HG02678 (cell line): ENCODE data around the gene TMEM59.
"Not testable (repeated sequence)": the region's sequence is repeated elsewhere in the genome, so short reads cannot be mapped to it uniquely, and the experiment has no call there.

ENCODE experiments used
- ATAC-seq: cut with Tn5 transposase; IDR thresholded peaks from one replicate; pipeline ENCODE4 v1.9.1; 2021; ENCODE audit warnings: mild to moderate bottlenecking, moderate library complexity; ENCODE audit not compliant: unreplicated experiment

Gene TMEM59, protein sequence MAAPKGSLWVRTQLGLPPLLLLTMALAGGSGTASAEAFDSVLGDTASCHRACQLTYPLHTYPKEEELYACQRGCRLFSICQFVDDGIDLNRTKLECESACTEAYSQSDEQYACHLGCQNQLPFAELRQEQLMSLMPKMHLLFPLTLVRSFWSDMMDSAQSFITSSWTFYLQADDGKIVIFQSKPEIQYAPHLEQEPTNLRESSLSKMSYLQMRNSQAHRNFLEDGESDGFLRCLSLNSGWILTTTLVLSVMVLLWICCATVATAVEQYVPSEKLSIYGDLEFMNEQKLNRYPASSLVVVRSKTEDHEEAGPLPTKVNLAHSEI

DNA sequence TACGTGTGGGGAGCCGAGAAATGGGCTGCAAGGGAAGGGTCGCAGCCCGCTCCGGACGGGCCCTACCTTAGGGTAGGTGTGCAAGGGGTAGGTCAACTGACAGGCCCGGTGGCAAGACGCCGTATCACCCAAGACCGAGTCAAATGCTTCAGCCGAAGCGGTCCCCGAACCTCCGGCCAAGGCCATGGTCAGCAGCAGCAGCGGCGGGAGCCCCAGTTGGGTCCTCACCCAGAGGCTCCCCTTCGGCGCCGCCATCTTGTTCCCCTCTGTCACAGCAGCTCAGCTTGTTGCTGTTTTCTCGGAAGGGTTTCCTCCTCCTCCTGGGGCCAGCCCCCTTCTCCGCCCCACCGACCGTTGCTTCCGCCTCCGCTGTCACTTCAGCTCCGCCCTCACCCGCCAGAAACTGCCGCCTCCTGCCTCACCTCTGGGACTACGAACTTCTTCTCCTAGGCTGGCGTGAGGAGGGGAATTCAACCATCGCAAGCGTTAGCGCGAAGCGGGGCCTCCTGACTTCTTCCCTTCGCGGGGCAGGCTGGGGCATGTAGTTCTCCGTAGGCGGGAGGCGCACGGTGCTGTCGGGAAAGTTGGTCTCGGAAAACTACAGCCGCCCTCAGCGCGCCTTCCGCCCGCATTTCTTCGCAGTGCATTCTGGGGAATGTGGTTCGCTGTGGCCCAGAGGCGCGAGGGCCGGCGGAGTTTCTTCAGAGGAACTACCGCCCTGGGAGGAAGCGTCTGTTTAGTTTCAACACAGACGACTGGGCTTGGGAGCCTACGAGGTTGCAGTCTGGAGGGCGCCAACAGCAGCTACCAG is at the start of gene TMEM59, which contains the start of gene TCEANC2:
Gene TMEM59 (minus strand): TSS at position 271 of the 811 bp plus-strand sequence. CDS start 16 bp downstream, at position 255.
Gene TCEANC2 (plus strand): TSS at position 675 of the 811 bp plus-strand sequence. CDS start 815 bp downstream, outside the sequence.
- ATAC-seq = peak; percentile 90

DNA sequence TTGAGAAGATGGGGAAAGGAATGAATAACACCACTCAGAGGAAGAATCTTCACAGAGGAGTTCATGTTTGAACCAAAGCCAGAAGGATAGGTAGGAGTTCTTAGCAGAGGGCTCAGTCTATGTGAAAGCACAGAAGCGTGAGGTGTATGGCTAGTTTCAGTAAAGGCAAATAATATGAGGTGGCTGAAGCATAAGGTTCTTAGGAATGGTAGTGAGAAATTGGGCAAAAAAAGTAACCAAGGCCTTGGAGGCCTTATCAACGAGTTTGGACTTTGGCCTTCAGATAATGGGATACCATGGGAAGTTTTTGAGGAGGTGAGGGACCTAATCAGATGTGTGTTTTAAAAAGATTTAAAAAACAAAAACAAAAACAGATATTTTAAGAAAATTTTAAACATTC is 47.5 kb upstream of the TMEM59 start:
- no peak for ATAC-seq

DNA sequence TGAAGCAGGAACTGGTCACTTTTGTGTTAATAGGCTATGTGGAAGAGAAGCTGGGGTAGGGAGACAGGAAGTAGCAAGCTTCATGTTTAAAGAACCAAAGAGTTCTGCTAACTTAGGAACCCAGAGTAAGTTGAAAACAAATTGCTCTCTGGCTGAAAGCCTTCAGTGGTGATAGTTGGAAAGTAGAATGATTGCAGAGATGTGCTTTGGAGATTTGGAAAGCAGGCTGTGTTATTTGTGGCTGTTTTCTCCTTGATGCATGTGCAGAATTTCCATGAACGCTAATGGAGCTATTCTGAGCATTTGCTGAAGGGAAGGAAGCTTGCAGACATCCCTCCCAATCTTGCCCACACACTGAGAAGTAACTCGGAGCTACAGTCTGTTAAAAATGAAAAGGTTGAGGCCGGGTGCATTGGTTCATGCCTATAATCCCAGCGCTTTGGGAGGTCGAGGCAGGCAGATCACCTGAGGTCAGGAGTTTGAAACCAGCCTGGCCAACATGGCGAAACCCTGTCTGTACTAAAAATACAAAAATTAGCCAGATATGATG is 46.1 kb upstream of the TMEM59 start:
- no peak for ATAC-seq

DNA sequence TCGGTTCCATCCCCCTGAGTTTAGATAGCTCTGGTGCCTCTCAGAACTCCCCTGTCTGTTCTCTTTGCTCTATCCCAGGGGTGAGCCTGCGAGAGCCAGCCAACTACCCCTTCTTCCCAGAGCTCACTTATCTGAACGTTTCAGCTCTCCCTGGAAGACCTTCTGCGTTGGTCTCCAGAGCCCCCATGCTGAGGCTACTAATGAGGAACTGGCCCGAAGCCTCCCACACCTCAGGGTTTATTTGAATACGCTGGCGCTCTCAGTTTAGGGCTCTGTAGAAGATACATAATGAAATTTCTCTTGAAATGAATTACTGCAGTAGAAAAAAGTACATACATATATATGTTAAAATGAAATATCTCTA is 43.9 kb upstream of the TMEM59 start:
- no peak for ATAC-seq

- ATAC-seq = no peak
Observed at GRCh38 chr1:54096227-54096876, 43.3 kb upstream of the TMEM59 start.

DNA sequence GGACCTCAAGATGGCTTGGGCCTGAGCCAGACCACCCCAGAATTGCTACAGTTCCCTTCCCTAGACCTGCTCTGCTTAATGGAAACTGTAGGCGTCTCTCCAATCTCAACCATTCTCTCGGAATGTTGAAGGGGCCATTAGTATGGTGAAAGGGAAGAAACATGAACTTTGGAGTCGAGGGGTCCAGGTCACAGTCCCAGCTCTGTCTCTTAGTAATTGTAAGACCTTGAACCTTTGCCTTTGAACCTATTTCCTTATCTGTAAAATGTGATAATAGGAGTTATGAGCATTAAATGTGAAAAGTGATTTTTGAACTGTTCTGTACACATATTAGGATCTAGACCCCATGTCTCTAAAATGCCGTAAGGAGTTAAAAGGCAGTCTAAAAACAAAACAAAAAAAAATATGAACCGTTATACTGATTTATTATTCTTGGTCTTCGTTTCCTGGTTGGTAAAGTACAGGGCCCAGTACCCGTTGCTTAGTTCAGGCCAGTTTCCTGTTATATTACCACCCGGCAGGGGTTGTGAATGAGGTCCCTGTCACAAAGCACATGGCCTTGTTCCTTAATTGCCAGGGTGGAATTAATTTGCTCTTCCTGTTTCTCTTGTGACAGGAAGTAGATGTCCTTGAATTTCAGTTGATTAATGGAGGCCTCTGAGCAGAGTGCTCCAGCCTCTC is 42.7 kb upstream of the TMEM59 start:
- ATAC-seq = no peak

- ATAC-seq = not testable (repeated sequence)
Observed at GRCh38 chr1:54094730-54095105, 41.7 kb upstream of the TMEM59 start.

- no peak for ATAC-seq
Observed at GRCh38 chr1:54094001-54094729, 41.2 kb upstream of the TMEM59 start.

DNA sequence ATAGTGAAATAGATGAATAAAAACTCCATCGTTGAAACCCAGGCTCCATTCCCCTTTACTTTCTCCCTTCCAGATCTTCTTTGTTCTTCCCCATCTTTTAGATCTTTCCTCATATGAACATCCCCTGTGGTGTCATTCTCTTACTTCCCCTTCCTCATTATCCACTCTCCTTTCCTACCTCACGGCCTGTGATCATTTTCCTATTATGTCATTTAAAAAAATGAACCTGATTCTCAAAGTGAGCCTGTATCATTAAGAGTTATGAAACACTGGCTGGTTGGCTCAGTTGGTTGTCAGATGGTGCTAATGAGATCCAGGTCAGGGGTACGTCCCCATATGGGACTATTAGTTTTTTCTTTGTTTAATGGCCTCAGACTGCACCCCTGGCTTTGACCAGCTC is 38.7 kb upstream of the TMEM59 start:
- no peak for ATAC-seq

DNA sequence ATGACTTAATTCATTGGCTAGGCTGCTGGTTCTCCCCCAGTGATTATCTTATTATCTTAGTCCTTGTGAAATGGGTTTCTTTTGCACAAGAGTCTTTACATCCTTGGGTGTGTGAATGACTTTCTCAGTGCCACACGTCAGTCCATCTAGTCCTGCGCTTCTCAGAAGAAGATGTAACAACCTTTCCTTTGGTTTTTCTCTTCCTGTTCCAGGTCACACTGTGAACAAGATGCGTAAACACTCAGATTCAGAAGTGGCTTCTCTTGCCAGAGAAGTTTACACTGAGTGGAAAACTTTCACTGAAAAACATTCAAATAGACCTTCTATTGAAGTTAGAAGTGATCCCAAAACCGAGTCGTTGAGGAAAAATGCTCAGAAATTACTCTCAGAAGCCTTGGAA is 35.4 kb upstream of the TMEM59 start:
- no peak for ATAC-seq

- ATAC-seq = no peak
Observed at GRCh38 chr1:54086754-54087153, 33.8 kb upstream of the TMEM59 start.

GRCh38 chr1:54084794-54085193 is 31.8 kb upstream of the TMEM59 start:
- ATAC-seq = no peak

- ATAC-seq = peak; percentile 72
Observed at GRCh38 chr1:54081306-54082270, 28.6 kb upstream of the TMEM59 start.

DNA sequence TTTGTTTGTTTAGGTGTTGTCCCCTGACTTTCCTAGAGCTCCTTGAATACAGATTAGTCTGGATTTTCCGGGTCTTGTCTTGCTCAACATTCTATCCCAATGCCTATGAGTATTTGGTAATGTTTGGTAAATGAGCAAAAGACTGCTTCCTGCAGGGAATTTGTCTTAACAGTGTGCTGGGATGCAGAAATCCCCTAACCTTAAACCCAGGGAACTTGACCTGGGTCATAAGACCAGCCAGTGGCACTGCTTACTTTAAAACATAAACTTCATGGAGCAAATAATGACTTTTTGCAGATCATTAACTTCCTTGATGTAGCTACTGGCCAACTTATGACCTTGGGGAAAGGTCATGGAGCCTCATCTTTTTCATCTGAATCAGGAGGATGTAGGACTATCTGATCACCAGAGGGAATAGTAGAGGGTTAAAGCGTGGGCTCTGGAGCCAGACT is 27.6 kb upstream of the TMEM59 start:
- ATAC-seq = no peak

- no peak for ATAC-seq
Observed at GRCh38 chr1:54077359-54077758, 24.4 kb upstream of the TMEM59 start.

DNA sequence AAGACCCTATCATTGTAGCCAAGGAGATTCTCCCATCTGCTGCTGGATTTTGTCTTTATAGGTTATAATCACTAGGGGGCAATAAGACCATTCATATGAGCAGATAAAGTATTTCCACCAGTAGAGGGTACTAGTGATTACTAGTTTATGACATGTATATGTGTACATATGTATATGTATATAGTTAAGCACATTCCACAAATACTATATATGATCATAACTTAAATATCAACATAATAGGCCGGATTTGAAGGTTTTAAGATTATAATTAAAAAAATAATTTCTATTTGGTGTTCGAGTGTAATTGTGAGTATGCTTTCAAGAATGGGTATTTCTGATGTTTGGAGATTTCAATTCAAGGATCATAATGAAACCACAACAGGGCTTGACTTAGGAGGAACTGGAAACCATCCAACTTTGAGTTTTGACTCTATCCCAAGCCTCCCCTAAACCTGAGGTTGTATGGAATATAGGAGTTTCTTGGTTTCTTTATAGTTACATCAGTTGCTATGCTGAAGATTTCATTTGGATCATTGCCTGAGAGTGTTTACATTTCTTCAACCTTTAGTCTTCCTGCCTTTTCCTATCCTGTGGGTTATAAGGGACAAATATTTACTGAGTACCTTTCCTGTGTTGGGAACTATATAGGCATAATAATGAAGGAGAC is 17.3 kb upstream of the TMEM59 start:
- no peak for ATAC-seq

- ATAC-seq = no peak
Observed at GRCh38 chr1:54069791-54070170, 16.8 kb upstream of the TMEM59 start.

- ATAC-seq = no peak
Observed at GRCh38 chr1:54064299-54064698, 11.3 kb upstream of the TMEM59 start.

- ATAC-seq = no peak
Observed at GRCh38 chr1:54054438-54054749, 1.4 kb upstream of the TMEM59 start.
